Measurements from ENCODE around the gene RHAG. TPM values are rescaled to one million over a fixed set of nuclear protein-coding genes. Genes with fewer than 3 reads are reported as not detected.

The RHAG gene
- total RNA-seq, 3 donors from 2014 or later: not detected

DNA sequence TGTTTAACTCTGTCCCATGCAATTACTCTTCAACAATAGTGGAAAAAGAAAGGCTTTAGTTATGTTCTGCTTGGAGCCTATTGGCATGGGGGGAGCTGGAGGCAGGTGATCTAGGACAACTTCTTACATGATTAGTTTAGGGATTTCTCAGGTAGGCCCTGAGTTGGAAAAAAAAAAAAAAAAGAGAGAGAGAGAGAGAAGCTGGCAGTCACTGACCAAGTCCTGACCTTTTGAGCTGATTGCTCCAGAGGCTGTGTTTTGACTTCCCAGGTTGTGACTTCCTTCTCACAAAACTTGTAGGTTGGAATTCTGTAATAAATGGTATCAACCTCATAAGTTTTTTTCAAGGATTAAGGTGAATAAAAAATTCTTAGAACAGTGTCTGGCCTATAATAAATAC is 78.4 kb downstream of the RHAG start:
- ATAC-seq (no peak), DNase-seq (no peak)
- H3K36me3 ChIP-seq (ENCODE audit: low read depth): no peaks in the 10 kb centered on the region
- no peaks in the 10 kb centered on the region for H3K9me3 ChIP-seq
- H3K4me3 ChIP-seq: no peak overlapping the region
- TF ChIP-seq, protein P1, sequence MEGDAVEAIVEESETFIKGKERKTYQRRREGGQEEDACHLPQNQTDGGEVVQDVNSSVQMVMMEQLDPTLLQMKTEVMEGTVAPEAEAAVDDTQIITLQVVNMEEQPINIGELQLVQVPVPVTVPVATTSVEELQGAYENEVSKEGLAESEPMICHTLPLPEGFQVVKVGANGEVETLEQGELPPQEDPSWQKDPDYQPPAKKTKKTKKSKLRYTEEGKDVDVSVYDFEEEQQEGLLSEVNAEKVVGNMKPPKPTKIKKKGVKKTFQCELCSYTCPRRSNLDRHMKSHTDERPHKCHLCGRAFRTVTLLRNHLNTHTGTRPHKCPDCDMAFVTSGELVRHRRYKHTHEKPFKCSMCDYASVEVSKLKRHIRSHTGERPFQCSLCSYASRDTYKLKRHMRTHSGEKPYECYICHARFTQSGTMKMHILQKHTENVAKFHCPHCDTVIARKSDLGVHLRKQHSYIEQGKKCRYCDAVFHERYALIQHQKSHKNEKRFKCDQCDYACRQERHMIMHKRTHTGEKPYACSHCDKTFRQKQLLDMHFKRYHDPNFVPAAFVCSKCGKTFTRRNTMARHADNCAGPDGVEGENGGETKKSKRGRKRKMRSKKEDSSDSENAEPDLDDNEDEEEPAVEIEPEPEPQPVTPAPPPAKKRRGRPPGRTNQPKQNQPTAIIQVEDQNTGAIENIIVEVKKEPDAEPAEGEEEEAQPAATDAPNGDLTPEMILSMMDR (IDR thresholded peaks at IDR 0.05): no peak
- H3K4me1 ChIP-seq (ENCODE audit: low read depth): peaks cover 8% of the 10 kb centered on the region
- intact Hi-C loops (cut with DNase I, micrococcal nuclease): no loop called here

DNA sequence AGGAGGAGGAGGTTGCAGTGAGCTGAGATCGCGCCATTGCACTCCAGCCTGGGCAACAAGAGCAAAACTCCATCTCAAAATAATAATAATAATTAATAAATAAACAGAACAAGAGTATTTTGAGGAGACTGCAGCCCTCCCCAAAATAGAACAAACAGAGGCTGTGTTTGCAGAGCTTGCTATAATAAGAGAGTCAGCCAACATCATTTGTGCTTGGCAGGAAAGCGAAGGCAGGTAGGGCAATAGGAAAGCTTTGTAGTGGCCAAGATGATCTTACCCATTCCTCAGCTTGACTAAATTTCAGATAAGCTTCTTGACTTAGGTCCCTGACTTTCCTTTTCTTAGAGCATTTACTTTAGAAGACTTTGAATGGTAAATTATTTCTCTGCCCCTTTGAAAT is 79.5 kb downstream of the RHAG start:
- TF ChIP-seq, protein P1 (IDR thresholded peaks at IDR 0.05): no peak
- Histone ChIP-seq H3K36me3 (ENCODE audit: low read depth) (no peaks in the 10 kb centered on the region), H3K4me3 (no peak overlapping the region), H3K4me1 (ENCODE audit: low read depth) (peaks cover 11% of the 10 kb centered on the region), H3K9me3 (no peaks in the 10 kb centered on the region)
- DNase-seq: no peak
- ATAC-seq: peak; percentile 27
- intact Hi-C loops (cut with DNase I, micrococcal nuclease): no loop called here

DNA sequence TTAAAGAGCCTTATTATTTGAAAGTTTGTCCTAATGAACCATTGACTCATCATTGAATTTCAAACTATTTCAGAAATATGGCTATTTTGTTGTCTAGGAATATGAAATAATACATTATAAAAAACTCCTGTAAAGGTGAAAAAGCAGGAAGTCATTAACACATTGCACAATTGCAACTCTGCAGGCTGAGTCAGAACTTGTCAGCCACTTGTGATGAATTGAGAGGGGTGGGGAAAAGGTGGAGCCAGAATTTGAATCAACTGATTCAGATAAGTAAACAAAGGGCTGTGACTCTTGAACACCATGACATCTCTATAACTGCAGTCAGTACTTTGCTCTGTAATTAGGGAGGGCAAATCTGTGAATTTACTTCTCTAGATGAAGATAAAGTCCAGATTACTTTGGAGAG is 80.2 kb downstream of the RHAG start:
- intact Hi-C loops (cut with DNase I, micrococcal nuclease): no loop called here
- Histone ChIP-seq H3K4me1 (ENCODE audit: low read depth) (peaks cover 17% of the 10 kb centered on the region), H3K4me3 (no peak overlapping the region), H3K36me3 (ENCODE audit: low read depth) (no peaks in the 10 kb centered on the region), H3K9me3 (no peaks in the 10 kb centered on the region)
- ATAC-seq (peak; percentile 100), DNase-seq (peak in 1 of 3 donors; percentile 83)
- TF ChIP-seq, protein P1 (IDR thresholded peaks at IDR 0.05): no peak

- no peak for DNase-seq
Measured at GRCh38 chr6:49555951-49556350, 80.7 kb downstream of the RHAG start.

More at GRCh38 chr6:49555951-49556350, 80.7 kb downstream of the RHAG start:
- Histone ChIP-seq H3K9me3 (no peaks in the 10 kb centered on the region), H3K4me1 (ENCODE audit: low read depth) (peaks cover 20% of the 10 kb centered on the region), H3K36me3 (ENCODE audit: low read depth) (no peaks in the 10 kb centered on the region), H3K4me3 (no peak overlapping the region)
- ATAC-seq: no peak
- TF ChIP-seq, protein P1 (IDR thresholded peaks at IDR 0.05): no peak
- intact Hi-C loops (cut with DNase I, micrococcal nuclease): no loop called here

Other genes with a start within 250 kb of the RHAG start
- 10 to 100 TPM; 27.9 to 41.5 (median 31.5) TPM for gene MMUT, start 173.6 kb downstream of the RHAG start, total RNA-seq
- 1 to 10 TPM; 2.6 to 4.3 (median 3.0) TPM for gene CENPQ, start 173.5 kb downstream of the RHAG start, total RNA-seq
- gene GLYATL3, start 136.9 kb downstream of the RHAG start, total RNA-seq: not detected
- gene C6orf141, start 86.2 kb downstream of the RHAG start, total RNA-seq: 10 to 100 TPM in 1 of 3 donors, 1 to 10 TPM in 2; 4.1 to 10.6 (median 5.4) TPM
- not detected for gene CRISP2, start 76.7 kb upstream of the RHAG start, total RNA-seq
- not detected for gene CRISP3, start 107.5 kb upstream of the RHAG start, total RNA-seq
- not detected for gene PGK2, start 150.4 kb upstream of the RHAG start, total RNA-seq
- not detected for gene CRISP1, start 229.7 kb upstream of the RHAG start, total RNA-seq